GM12875 (cell line): ENCODE results near the gene EIF4A3.

ENCODE experiments used
- H3K4me3 ChIP-seq: one replicate; pipeline ENCODE4 v1.5.1; 2011; ENCODE audit warnings: low read depth, low read length, control low read depth
- TF ChIP-seq, protein P1 (sequence below): IDR thresholded peaks from 2 replicates; pipeline ENCODE4 v1.5.1; 2011; ENCODE audit warnings: low read depth, mild to moderate bottlenecking, control low read depth, inconsistent platforms, low read length, moderate library complexity, borderline replicate concordance; ENCODE audit not compliant: insufficient read depth

Gene EIF4A3

DNA sequence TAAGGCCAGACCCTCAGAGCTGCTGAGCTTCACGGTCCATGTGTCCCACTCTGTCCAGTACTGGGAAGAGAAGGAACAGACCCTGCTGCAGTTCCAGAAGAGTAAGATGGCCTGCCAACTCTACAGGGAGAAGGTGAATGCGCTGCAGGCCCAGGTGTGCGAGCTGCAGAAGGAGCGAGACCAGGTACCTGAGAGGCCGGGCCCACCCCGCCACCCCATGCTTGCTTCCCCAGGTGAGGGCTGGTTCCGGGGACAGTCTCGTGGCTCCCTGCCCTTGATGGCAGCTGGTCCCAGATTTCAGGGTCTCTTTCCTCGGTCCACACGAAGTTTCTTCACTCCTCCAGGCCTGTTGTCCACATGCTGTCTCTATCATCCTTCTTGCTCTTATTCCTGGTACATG lies 43.8 kb upstream of the EIF4A3 start:
- TF ChIP-seq, protein P1, sequence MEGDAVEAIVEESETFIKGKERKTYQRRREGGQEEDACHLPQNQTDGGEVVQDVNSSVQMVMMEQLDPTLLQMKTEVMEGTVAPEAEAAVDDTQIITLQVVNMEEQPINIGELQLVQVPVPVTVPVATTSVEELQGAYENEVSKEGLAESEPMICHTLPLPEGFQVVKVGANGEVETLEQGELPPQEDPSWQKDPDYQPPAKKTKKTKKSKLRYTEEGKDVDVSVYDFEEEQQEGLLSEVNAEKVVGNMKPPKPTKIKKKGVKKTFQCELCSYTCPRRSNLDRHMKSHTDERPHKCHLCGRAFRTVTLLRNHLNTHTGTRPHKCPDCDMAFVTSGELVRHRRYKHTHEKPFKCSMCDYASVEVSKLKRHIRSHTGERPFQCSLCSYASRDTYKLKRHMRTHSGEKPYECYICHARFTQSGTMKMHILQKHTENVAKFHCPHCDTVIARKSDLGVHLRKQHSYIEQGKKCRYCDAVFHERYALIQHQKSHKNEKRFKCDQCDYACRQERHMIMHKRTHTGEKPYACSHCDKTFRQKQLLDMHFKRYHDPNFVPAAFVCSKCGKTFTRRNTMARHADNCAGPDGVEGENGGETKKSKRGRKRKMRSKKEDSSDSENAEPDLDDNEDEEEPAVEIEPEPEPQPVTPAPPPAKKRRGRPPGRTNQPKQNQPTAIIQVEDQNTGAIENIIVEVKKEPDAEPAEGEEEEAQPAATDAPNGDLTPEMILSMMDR, result no peak

DNA sequence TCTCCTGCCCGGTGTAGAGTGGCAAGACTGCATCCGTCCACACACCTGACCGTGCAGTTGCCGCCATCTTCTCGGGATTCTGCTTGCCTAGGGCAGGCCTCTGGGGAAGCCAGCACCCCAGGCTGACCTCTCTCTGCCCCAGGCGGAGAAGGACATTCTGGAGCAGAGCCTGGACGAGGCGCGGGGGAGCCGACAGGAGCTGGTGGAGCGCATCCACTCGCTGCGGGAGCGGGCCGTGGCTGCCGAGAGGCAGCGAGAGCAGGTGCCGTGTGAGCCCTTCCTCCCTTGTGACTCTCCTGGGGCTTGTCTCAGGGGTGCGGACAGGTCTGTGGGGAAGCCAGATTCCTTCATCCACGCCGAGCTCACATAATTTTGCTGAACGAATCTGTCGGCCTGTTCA lies 42.7 kb upstream of the EIF4A3 start:
- H3K4me3 ChIP-seq, result no peak overlapping the region
- TF ChIP-seq, protein P1, result no peak

More for the DNA sequence above, 43.8 kb upstream of the EIF4A3 start:
- no peak overlapping the region for H3K4me3 ChIP-seq

DNA sequence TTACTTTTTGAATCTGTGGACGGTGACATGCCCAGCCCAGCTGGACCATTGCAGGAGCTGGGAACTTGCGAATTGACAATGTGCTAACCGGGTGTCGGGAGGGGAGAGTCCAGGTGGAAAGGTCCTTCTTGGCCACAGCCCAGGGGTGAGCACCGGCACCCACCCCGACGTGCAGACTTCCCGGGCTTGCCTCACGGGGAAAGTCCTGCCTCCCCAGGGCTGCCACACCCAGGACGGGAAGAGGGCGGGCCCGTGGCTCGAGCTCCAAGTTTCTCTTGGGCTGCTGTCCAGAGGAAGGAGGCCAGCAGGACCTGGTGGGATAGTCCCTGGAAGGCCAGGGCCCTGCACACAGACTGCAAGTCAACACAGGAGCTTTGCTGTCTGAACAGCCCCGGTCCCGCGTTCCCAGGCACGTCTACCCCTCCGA lies 40.6 kb upstream of the EIF4A3 start:
- H3K4me3 ChIP-seq, result no peak overlapping the region
- TF ChIP-seq, protein P1, result no peak

DNA sequence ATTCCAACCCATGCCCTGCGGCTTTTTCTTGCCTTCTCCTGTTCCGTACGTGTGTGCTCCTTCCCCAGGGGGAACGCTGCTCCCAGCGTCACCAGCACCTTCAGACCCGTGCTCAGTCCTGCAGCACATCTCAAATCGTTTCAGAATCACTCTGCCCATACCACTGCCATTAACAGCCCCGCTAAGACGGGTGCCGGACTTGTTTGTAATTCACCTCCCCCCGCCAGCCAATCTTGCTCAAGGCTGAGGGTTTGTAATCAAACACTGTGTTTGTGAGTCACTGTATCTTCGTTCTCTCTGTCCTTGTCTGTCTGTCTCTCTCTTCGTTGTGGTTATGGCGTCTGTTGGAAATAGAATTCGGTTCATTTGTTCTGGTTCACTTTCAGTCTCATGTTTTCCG lies 40.2 kb upstream of the EIF4A3 start:
- TF ChIP-seq, protein P1, result no peak
- no peak overlapping the region for H3K4me3 ChIP-seq

DNA sequence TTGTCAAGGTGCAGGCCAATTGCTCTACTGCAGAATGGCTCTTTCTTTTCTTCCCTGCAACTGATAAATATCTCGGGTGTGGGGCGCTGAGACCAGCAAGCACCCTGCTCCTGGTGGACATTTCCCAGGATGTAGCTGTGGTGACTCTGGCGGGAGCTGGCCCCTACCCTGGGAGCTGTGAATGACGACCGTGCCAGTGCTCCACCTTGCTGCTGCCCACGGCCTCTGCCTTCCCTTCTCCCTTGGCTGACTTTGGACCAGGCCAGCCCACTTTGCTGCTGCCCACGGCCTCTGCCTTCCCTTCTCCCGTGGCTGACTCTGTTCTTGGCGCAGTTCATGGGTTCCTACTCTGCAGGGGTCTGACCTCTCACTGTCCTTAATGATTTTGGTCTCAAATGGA lies 39.0 kb upstream of the EIF4A3 start:
- H3K4me3 ChIP-seq, result no peak overlapping the region
- TF ChIP-seq, protein P1, result no peak

DNA sequence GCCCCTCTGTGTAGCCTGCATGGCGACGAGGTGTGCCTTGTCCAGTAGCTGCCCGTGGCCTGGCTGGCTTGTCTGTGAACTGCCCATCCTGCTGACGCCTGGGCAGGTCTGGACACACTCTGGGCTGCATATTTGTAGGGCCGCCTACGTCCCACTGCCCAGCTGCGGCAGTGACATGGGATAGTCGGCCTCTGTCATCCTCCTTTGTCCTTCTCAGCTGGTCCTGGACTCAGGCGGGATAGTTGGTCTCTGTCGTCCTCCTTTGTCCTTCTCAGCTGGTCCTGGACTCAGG lies 37.4 kb upstream of the EIF4A3 start:
- H3K4me3 ChIP-seq, result no peak overlapping the region
- TF ChIP-seq, protein P1, result no peak

DNA sequence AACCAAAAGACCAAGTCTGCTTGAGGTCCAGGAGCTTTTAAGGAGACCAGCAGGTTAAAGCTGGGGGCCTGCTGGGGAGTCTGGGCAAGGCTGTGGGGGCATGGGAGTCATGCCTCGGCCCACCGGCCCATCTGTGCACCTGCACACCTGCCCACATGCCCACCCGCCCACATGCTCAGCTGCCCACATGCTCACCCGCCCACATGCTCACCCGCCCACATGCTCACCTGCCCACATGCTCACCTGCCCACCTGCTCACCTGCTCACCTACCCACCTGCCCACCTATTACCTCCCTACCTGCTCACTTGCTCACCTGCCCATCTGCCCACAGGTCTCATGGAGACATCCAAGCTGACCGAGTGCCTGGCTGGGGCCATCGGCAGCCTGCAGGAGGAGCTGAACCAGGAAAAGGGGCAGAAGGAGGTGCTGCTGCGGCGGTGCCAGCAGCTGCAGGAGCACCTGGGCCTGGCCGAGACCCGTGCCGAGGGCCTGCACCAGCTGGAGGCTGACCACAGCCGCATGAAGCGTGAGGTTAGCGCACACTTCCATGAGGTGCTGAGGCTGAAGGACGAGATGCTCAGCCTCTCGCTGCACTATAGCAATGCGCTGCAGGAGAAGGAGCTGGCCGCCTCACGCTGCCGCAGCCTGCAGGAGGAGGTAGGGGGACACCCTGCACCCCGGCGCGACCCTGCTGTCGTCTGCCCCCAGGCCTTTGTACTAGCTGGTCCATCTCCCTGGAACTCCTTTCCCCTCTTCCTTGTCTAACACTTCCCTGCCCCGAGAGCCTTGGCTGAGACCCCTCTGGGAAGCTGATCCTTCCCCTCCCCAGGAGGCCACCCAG lies 36.9 kb upstream of the EIF4A3 start:
- TF ChIP-seq, protein P1, result no peak
- H3K4me3 ChIP-seq, result no peak overlapping the region
